Astrocyte (in vitro differentiated cells and primary cell): ENCODE measurements around the gene RBBP6. TPM values are rescaled to one million over a fixed set of nuclear protein-coding genes. Genes with fewer than 3 reads are reported as not detected.

Experiments used
- DNase-seq: peaks from one replicate; pipeline ENCODE4 v3.0.0-alpha.2; 2010; ENCODE audit warnings: low read depth
- FAIRE-seq: peaks from 2 replicates; lab custom pipeline; 2011; peaks lifted over from hg19 to GRCh38; lab: Jason Lieb, UNC
- H2AFZ ChIP-seq: 2 replicates; pipeline ENCODE4 v1.6.0; 2012; ENCODE audit warnings: low read depth, low read length, inconsistent platforms
- H3K27ac ChIP-seq: 2 replicates; pipeline ENCODE4 v1.5.1; 2011; ENCODE audit warnings: low read depth, low read length, inconsistent platforms
- H3K27me3 ChIP-seq: 2 replicates; pipeline ENCODE4 v1.6.0; 2011; ENCODE audit warnings: low read length, inconsistent platforms; ENCODE audit not compliant: insufficient read depth
- H3K36me3 ChIP-seq: 2 replicates; pipeline ENCODE4 v1.5.1; 2011; ENCODE audit warnings: low read length, inconsistent platforms; ENCODE audit not compliant: insufficient read depth
- H3K4me1 ChIP-seq: 2 replicates; pipeline ENCODE4 v1.5.1; 2011; ENCODE audit warnings: low read length, inconsistent platforms; ENCODE audit not compliant: insufficient read depth
- H3K4me2 ChIP-seq: 2 replicates; pipeline ENCODE4 v1.6.0; 2012; ENCODE audit warnings: low read length, inconsistent platforms
- H3K4me3 ChIP-seq: 2 replicates; pipeline ENCODE4 v1.5.1; 2011; ENCODE audit warnings: low read depth, mild to moderate bottlenecking, low read length, inconsistent platforms; ENCODE audit not compliant: insufficient read depth
- H3K79me2 ChIP-seq: 2 replicates; pipeline ENCODE4 v1.6.0; 2012; ENCODE audit warnings: mild to moderate bottlenecking, low read length, inconsistent platforms; ENCODE audit not compliant: insufficient read depth
- H3K9ac ChIP-seq: 2 replicates; pipeline ENCODE4 v1.6.0; 2012; ENCODE audit warnings: mild to moderate bottlenecking, low read length, inconsistent platforms
- H3K9me3 ChIP-seq: 2 replicates; pipeline ENCODE4 v1.5.1; 2012; ENCODE audit warnings: low read depth, mild to moderate bottlenecking, low read length, inconsistent platforms; ENCODE audit not compliant: insufficient read depth
- H4K20me1 ChIP-seq: 2 replicates; pipeline ENCODE4 v1.6.0; 2012; ENCODE audit warnings: low read length, inconsistent platforms; ENCODE audit not compliant: insufficient read depth
- H3K27ac Mint-ChIP-seq: one replicate; pipeline ENCODE4 v1.8.0; 2021; ENCODE audit warnings: mild to moderate bottlenecking, mixed read lengths; ENCODE audit not compliant: unreplicated experiment
- H3K27me3 Mint-ChIP-seq: one replicate; pipeline ENCODE4 v1.8.0; 2021; ENCODE audit warnings: low read depth, mixed read lengths; ENCODE audit not compliant: unreplicated experiment
- H3K36me3 Mint-ChIP-seq: one replicate; pipeline ENCODE4 v1.8.0; 2021; ENCODE audit warnings: low read depth, mixed read lengths; ENCODE audit not compliant: unreplicated experiment
- H3K4me1 Mint-ChIP-seq: one replicate; pipeline ENCODE4 v1.8.0; 2021; ENCODE audit warnings: low read depth, mixed read lengths; ENCODE audit not compliant: unreplicated experiment
- H3K4me3 Mint-ChIP-seq: one replicate; pipeline ENCODE4 v1.8.0; 2021; ENCODE audit warnings: mild to moderate bottlenecking, moderate library complexity, mixed read lengths; ENCODE audit not compliant: unreplicated experiment
- H3K9me3 Mint-ChIP-seq: one replicate; pipeline ENCODE4 v1.8.0; 2021; ENCODE audit warnings: mild to moderate bottlenecking, mixed read lengths; ENCODE audit not compliant: unreplicated experiment
- CTCF ChIP-seq: IDR thresholded peaks from 2 replicates; pipeline ENCODE4 v1.5.1; 2011; ENCODE audit warnings: low read depth, mild to moderate bottlenecking, inconsistent platforms, low read length, moderate library complexity; ENCODE audit not compliant: insufficient read depth
- EZH2 ChIP-seq: IDR thresholded peaks from 2 replicates; pipeline ENCODE4 v1.6.1; 2012; ENCODE audit warnings: mild to moderate bottlenecking, low read length, inconsistent platforms; ENCODE audit not compliant: insufficient read depth
- total RNA-seq: library from RNA; stranded (reverse); gene quantifications from 2 replicates; pipeline ENCODE4 v1.2.1, GENCODE V29; 2021

Gene RBBP6
- total RNA-seq, 1 donor from 2014 or later = 44.8 TPM

DNA sequence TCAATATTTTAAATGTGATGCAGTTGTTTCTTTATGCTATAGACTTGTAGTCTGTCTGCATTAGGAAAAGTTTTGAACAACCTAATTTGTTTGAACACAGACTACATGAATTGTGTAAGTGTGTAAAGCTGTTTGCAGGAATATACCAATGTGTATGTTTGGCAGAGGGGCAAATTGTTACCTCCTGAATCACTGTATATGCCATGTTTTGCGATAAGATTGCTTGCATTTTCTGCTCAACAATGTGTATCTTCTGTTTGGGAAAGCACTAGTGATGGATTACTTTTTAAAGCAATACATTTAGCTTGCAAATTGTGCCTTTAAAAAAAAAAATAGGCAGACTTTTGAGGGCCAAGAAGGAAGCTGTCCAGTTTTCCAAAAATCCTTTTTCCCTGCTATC lies 14.6 kb downstream of the RBBP6 start:
- TF ChIP-seq EZH2 (no peak), CTCF (no peak)
- H3K27me3 ChIP-seq = no peaks in the 10 kb centered on the region
- H3K27ac Mint-ChIP-seq = no peak overlapping the region
- FAIRE-seq = no peak
- H2AFZ ChIP-seq = no peak overlapping the region
- H3K36me3 Mint-ChIP-seq = peaks cover 13% of the 10 kb centered on the region
- H3K4me3 ChIP-seq = no peak overlapping the region
- no peaks in the 10 kb centered on the region for H3K9me3 Mint-ChIP-seq
- no peaks in the 10 kb centered on the region for H3K9me3 ChIP-seq
- H3K79me2 ChIP-seq = peaks cover 43% of the 10 kb centered on the region
- no peaks in the 10 kb centered on the region for H3K4me1 ChIP-seq
- H3K4me3 Mint-ChIP-seq = no peak overlapping the region
- H3K9ac ChIP-seq = no peak overlapping the region
- no peaks in the 10 kb centered on the region for H3K27me3 Mint-ChIP-seq
- H4K20me1 ChIP-seq = peaks cover 47% of the 10 kb centered on the region
- peak; percentile 20 for DNase-seq
- no peak overlapping the region for H3K4me2 ChIP-seq
- peaks cover 5% of the 10 kb centered on the region for H3K4me1 Mint-ChIP-seq
- H3K36me3 ChIP-seq = peaks cover 36% of the 10 kb centered on the region
- no peak overlapping the region for H3K27ac ChIP-seq

DNA sequence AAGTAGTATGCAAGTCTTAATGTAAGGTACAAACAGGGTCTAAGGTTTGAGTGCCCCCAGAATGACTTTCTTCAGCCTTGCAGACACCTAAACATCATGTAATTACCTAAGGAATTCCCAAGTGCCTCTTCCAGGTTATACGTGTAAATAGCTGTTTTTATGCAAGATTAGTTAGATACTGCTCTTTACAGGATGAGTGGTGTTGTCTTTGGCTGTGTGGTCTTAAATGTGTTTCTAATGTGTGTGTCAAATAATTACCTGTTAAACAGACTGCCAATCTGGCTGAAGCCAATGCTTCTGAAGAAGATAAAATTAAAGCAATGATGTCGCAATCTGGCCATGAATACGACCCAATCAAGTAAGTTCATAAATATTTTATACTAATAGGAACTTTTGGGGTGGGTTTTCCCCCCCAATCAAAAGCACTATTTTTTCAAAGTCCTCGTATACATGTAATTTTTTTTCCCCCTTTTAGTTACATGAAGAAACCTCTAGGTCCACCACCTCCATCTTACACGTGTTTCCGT lies 16.0 kb downstream of the RBBP6 start:
- Mint-ChIP-seq H3K4me1 (peaks cover 5% of the 10 kb centered on the region), H3K36me3 (peaks cover 13% of the 10 kb centered on the region), H3K4me3 (no peak overlapping the region), H3K27me3 (no peaks in the 10 kb centered on the region), H3K27ac (no peak overlapping the region), H3K9me3 (no peaks in the 10 kb centered on the region)
- Histone ChIP-seq H3K4me1 (no peaks in the 10 kb centered on the region), H3K79me2 (peaks cover 29% of the 10 kb centered on the region), H3K27ac (no peak overlapping the region), H4K20me1 (peaks cover 40% of the 10 kb centered on the region), H3K9me3 (no peaks in the 10 kb centered on the region), H3K9ac (no peak overlapping the region), H3K4me2 (no peak overlapping the region), H3K27me3 (no peaks in the 10 kb centered on the region), H3K36me3 (peaks cover 37% of the 10 kb centered on the region), H3K4me3 (no peak overlapping the region), H2AFZ (no peak overlapping the region)
- DNase-seq = no peak
- FAIRE-seq = no peak
- TF ChIP-seq CTCF (no peak), EZH2 (no peak)

GRCh38 chr16:24562811-24563210 lies 23.4 kb downstream of the RBBP6 start:
- TF ChIP-seq EZH2 = no peak
- no peak for TF ChIP-seq CTCF
- FAIRE-seq (no peak), DNase-seq (no peak)
- Histone ChIP-seq H3K4me3 (no peak overlapping the region), H3K79me2 (no peaks in the 10 kb centered on the region), H3K4me1 (no peaks in the 10 kb centered on the region), H3K9ac (no peak overlapping the region), H3K27me3 (no peaks in the 10 kb centered on the region), H4K20me1 (peaks cover 14% of the 10 kb centered on the region), H2AFZ (no peak overlapping the region), H3K36me3 (peaks cover 73% of the 10 kb centered on the region), H3K4me2 (no peak overlapping the region), H3K27ac (no peak overlapping the region), H3K9me3 (no peaks in the 10 kb centered on the region)
- Mint-ChIP-seq H3K4me1 (no peaks in the 10 kb centered on the region), H3K9me3 (no peaks in the 10 kb centered on the region), H3K27me3 (no peaks in the 10 kb centered on the region), H3K36me3 (peaks cover 10% of the 10 kb centered on the region), H3K27ac (no peak overlapping the region), H3K4me3 (no peak overlapping the region)
